GM18907 (cell line): ENCODE results near the gene TROAP.
"Not testable (repeated sequence)": the region's sequence is repeated elsewhere in the genome, so short reads cannot be mapped to it uniquely, and the experiment has no call there.

Experiments
- ATAC-seq: cut with Tn5 transposase; IDR thresholded peaks from one replicate; pipeline ENCODE4 v1.9.1; 2021; ENCODE audit warnings: mild to moderate bottlenecking, moderate library complexity; ENCODE audit not compliant: unreplicated experiment

TROAP gene

DNA sequence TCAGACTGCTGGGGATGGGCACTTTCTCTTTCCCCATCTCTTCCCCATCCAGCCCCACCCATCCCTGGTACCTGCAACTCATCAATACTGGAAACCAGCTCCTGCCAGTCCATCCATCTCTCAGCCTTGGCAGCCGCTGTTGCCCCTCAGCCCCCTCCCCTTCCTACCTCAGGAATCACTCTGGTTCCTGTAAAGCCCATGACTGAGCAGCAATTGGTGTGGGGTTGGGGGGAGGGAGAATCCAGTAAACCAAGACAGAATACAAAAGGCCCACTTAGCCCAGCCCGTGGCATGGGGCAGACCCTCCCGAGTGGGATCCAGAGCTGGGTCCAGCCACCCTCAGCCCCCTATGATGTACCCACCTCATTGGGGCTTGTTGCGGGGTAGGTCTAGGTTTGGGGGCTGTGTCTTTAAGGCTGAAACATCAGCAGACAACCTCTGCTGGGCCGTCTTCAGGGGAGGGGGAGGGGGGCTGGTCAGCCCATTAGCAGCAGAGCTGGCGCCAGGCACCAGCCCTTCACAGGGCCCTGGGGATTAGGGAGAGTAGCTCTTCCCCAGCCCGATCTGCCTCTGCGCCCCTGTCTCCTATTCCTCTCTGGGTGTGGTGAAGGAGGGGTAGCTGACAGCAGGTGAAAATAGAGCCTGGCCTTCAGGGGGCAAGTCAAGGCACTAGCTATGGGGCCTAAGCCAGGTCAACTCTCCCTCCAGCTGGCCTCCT, 28.8 kb upstream of the TROAP start:
- ATAC-seq: no peak

DNA sequence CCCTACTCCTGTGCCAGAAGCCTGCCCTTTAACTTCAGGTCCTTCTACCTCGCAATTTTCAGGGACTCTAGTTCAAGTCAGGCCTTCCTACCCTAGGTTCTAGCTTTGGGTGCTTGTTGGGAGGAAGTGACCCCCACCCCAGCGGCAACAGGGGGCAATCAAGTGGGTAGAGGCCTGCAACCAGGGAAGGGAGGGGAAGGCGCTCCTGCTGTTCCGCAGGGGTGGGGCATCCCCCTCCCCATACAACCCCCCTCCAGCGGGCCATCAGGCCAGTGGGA, 28.3 kb upstream of the TROAP start:
- ATAC-seq: no peak

DNA sequence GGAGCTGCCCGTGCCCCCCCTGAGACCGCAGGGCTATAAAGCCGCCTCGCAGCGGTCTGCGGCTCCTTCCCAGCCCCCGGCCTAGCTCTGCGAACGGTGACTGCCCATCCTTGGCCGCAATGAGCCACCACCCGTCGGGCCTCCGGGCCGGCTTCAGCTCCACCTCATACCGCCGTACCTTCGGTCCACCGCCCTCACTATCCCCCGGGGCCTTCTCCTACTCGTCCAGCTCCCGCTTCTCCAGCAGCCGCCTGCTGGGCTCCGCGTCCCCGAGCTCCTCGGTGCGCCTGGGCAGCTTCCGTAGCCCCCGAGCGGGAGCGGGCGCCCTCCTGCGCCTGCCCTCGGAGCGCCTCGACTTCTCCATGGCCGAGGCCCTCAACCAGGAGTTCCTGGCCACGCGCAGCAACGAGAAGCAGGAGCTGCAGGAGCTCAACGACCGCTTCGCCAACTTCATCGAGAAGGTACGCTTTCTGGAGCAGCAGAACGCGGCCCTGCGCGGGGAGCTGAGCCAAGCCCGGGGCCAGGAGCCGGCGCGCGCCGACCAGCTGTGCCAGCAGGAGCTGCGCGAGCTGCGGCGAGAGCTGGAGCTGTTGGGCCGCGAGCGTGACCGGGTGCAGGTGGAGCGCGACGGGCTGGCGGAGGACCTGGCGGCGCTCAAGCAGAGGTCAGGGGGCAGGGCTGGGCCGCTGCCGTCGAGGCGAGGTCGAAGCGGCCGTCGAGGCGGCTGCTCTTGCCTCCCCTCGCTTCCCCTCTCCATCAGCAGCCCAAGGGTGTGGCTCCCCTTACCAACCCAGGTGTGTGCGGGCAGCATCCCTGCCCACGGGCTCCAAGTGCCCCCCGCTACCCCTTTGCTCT, 27.7 kb upstream of the TROAP start, which contains the start of gene PRPH:
TSS of gene PRPH (plus strand) at position 66 of the 855 bp plus-strand sequence. CDS start at position 120, 54 bp downstream.
- no peak for ATAC-seq

DNA sequence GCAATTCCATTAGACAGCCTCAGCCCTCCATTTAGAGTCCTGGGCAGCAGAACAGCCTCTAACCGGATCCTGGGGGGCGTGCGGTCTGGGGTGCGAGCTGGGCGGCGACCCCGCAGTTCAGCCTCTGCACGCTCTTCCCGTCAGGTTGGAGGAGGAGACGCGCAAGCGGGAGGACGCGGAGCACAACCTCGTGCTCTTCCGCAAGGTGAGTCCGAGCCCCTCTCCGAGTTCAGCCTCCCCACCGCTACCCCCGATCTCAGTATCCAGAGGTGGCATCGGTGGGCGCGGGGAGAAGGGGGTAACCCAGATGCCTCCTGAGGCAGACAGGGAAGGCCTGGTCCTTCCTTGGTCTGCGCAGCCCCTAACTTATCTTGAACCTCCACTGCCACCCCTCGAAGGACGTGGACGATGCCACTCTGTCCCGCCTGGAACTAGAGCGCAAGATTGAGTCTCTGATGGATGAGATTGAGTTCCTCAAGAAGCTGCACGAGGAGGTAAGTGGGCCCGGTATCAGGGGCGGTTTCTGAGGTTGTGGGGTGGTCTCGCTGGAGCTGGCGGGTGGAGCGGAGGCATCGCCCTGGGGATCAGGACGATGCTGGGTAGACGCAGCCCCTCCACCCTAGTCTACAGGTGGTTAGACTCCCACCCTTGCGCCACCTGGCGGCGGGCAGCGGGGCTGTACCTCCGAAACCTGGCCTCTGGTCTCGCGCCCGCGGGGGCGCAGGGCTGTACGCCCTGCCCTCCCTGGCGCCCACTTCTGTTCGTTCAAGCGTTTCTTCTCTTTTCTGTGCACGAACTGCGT, 26.8 kb upstream of the TROAP start:
- ATAC-seq: no peak

DNA sequence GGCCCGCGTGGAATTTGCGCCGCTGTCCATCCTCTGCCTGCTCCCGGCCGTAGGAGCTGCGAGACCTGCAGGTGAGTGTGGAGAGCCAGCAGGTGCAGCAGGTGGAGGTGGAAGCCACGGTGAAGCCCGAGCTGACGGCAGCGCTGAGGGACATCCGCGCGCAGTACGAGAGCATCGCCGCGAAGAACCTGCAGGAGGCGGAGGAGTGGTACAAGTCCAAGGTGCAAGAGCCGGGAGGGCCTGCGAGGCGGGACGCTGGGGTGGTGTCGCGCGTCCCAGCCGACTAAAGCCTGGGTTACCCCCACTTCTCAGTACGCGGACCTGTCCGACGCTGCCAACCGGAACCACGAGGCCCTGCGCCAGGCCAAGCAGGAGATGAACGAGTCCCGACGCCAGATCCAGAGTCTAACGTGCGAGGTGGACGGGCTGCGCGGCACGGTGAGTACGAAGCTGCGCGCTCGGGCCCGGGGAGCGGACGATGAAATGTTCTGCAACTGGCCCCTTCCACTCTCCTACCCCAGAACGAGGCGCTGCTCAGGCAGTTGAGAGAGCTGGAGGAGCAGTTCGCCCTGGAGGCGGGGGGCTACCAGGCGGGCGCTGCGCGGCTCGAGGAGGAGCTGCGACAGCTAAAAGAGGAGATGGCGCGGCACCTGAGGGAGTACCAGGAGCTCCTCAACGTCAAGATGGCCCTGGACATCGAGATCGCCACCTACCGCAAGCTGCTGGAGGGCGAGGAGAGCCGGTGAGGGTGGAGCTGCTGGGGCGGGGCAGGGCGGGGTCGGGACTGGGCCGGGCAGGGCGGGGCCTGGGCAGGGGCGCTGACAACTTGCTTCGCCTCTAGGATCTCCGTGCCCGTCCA, 26.0 kb upstream of the TROAP start:
- no peak for ATAC-seq

DNA sequence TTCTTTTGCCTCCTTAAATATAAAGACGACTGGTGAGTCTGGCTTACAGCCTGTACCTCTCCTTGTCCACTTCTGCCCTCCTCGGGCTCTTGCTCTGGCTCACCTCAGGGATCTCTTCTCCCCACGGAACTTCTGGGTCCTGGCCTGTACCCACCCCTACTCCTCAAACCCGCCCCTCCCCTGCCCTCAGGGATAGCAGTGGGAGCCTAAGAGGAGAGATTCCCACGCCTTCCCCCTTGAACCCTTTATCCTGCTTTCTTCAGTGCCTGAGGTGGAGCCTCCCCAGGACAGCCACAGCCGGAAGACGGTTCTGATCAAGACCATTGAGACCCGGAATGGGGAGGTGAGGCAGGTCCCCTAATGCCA, 25.4 kb upstream of the TROAP start:
- no peak for ATAC-seq

DNA sequence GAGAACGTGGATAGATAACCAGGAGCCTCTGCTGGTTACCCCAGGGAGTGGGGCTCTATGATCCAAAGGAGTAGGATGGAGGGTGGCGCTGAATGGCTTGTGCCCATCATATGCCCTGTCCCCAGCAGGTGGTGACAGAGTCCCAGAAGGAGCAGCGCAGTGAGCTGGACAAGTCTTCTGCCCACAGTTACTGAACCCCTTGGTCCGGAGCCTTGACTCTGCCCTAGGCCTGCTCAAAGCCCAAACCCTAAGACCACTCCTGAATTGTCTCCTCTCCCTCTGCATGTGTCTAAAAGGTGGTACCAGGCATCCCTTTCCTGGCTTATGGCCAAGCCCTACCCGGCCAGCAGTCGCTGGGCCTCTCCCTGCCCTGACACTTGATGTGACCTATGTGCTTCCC, 24.9 kb upstream of the TROAP start:
- ATAC-seq: no peak

DNA sequence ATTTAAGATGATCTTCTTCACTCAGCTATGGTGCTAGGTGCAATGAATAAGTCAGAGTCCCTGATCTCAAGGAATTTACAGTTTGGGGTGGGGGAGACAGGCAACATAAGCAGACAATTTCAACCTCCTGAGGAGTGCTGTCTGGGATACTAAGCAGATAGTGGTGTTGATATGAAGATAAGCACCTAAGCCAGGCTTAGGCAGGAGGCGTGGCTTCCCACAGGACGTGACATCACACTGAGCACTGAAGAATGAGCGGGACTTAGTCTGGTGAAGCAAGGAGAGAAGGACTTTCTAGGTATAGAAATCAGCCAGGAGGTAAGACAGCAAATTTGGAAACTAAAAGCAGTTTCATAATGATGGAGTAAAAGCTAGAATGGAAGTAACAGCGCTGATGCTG, 21.3 kb upstream of the TROAP start:
- no peak for ATAC-seq

DNA sequence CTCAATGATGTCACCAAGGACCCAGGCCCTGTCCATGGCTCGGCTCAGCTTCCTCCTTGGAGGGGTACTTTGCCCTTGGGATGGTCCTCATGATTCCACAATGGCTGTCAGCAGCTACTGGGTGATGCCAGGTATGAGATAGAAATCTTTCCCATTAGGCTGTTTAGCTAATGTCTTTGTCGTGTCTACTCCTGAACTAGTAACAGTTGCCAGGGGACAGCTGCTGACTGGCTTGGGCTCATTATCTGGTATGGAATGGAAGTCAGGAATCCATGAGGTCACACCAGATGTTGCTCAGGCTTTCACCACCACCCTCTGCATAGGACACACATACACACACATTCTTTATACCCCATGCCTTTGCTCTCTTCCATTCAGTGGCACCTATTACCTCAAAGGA, 18.9 kb upstream of the TROAP start:
- no peak for ATAC-seq

DNA sequence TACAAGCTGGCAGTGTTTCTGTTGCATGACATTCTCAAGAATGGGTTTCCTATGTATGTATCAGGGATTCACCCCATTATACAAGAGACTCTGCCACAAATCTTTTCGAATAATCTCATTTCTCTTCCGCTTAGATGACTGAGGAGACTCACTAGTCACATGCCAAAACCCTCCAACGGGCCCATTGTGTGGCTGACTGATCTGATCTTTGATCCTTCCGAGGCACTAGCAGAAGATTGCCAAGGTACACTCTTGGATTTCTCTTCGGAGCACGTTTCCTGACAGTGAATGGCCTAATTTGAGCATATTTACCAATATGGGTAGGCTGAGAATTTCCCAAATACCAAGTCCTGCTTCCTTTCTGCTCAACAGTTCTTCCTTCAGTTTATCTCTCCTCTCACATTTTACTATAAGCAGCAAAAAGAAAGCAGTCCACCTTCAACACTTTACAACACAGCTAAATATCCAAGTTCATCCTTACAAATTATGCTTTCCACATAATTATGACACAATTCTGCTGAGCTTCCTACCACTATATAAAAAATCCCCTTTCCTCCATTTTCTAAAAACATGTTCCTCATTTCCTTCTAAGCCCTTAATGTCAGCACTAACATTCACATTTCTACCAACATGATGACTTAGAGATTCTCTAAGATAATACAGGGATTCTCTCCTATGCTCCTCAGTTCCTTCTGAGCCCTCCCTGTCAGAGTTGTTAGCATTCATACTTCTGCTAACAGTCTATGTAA, 17.1 kb upstream of the TROAP start:
- no peak for ATAC-seq

DNA sequence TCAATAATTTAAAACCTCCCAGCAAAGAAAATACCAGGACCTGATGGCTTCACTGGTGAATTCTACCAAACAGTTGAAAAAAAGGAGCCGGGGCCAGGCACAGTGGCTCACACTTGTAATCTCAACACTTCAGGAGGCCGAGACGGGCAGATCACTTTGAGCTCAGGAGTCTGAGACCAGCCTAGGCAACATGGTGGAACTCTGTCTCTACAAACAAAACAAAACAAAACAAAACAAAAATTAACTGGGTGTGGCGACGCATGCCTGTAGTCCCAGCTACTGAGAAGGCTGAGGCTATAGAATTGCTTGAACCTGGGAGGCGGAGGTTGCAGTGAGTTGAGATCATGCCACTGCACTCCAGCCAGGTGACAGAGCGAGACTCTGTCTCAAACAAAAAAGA, 13.7 kb upstream of the TROAP start:
- ATAC-seq: no peak

DNA sequence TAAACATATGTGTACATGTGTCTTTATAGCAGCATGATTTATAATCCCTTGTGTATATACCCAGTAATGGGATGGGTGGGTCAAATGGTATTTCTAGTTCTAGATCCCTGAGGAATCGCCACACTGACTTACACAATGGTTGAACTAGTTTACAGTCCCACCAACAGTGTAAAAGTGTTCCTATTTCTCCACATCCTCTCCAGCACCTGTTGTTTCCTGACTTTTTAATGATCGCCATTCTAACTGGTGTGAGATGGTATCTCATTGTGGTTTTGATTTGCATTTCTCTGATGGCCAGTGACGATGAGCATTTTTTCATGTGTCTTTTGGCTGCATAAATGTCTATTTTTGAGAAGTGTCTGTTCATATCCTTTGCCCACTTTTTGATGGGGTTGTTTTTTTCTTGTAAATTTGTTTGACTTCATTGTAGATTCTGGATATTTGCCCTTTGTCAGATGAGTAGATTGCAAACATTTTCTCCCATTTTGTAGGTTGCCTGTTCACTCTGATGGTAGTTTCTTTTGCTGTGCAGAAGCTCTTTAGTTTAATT, 12.5 kb upstream of the TROAP start:
- ATAC-seq: not testable (repeated sequence)

DNA sequence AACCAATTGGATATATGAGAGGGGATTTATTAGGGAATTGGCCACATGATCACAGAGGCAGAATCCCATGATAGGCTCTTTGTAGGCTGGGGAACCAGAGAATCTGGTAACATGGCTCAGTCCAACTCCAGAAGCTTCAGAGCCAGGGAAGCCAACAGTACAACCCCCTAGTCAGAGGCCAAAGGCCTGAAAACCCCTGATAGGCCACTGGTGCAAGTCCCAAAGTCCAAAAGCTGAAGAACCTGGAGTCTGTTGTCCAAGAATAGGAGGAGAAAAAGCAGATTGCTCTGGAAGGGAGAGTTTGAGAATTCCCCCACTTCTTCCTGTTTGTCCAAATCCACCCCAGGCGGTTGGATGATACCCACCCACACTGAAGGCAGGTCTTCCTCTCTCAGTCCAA, 8.2 kb upstream of the TROAP start:
- ATAC-seq: no peak

DNA sequence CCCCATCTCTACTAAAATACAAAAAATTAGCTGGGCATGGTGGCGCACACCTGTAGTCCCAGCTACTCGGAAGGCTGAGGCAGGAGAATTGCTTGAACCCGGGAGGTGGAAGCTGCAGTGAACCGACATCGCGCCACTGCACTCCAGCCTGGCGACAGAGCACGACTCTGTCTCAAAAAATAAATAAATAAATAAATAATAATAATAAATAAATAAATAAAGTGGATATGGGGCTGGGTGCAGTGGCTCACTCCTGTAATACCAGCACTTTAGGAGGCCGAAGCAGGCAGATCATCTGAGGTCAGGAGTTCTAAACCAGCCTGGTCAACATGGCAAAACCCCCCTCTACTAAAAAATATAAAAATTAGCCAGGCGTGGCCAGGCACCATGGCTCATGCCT, 5.9 kb upstream of the TROAP start:
- not testable (repeated sequence) for ATAC-seq

DNA sequence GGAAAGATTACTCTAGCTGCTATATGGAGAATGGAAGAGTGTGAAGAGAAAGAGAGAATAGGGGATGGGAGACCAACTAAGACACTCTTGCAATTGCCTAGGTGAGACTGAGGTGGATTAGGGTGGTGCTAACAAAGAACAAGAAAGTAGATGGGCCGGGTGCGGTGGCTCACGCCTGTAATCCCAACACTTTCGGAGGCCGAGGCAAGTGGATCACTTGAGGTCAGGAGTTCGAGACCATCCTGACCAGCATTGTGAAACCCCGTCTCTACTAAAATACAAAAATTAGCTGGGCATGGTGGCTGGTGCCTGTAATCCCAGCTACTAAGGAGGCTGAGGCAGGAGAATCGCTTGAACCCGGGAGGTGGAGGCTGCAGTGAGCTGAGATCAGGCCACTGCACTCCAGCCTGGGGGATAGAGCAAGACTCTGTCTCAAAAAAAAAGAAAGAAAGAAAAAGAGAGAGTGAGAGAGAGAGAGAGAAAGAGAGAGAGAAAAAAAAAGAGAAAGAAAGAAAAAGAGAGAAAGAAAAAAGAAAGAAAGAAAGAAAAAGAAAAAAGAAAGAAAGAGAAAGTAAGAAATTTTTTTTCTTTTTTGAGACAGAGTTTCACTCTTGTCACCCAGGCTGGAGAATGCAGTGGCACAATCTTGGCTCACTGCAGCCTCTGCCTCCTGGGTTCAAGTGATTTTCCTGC, 2.5 kb upstream of the TROAP start:
- ATAC-seq: not testable (repeated sequence)

DNA sequence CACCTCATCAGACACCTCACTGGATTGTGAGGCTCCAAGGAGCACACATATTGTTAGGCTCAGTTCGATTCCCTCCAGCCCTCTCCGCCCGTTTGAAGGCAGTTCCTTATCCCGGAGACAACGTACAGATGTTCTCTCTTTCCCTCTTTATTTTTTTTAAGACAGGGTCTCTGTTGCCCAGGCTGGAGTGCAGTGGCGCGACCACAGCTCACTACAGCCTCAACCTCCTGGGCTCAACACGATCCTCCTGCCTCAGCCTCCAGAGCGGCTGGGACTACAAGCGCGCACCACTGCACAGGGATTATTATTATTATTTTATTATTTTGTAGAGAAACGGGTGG, 718 bp upstream of the TROAP start:
- ATAC-seq: peak; percentile 4

DNA sequence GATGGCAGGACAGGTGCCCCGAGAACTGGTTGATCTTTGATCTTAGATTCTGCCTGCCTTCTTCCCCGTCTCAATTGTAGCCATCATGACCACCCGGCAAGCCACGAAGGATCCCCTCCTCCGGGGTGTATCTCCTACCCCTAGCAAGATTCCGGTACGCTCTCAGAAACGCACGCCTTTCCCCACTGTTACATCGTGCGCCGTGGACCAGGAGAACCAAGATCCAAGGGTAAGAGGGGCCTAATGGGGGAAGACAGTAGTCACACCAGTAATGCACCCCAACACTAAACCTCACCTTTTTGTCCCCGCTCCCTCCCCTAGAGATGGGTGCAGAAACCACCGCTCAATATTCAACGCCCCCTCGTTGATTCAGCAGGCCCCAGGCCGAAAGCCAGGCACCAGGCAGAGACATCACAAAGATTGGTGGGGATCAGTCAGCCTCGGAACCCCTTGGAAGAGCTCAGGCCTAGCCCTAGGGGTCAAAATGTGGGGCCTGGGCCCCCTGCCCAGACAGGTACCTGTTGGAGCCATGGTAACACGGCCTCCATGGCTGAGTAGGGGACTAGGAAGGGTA, 556 bp downstream of the TROAP start:
- no peak for ATAC-seq

DNA sequence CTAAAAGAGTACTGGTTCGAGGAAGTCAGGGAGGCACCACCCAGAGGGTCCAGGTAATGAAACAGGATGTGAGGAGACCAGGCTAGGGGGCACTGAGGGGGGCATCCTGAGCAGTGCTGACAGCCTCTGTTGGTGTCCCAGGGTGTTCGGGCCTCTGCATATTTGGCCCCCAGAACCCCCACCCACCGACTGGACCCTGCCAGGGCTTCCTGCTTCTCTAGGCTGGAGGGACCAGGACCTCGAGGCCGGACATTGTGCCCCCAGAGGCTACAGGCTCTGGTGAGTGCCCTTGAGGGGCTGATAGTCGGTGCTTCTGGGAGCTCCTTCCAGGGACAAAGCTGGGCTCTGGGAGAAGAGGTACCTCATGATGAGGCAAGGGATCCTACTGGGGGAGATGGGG, 2.6 kb downstream of the TROAP start:
- no peak for ATAC-seq

DNA sequence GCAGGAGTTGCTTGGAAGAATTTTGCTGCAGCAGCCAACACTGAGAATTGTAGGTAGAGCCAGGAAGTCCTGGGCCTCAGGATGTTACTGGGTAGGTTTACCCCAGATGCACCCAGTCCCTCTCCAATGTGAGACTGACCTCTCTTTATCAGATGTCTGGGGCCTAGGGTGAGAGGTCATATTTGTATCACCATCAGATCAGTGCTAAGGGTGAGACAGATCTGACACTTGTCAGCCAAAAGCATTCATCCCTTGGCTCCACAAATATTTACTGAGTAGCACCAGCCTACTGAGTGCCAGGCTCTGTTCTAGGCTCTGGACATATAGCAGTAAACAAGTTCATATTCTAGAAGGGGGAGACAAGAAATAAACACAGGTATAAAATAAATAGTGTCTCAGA, 4.3 kb downstream of the TROAP start:
- no peak for ATAC-seq
